B cell (primary cell): ENCODE measurements around the gene APBA2. TPM values are rescaled to one million over a fixed set of nuclear protein-coding genes. Genes with fewer than 3 reads are reported as not detected.

Experiments used
- ATAC-seq: fragments of 200-7000 bp; cut with Tn5 transposase; one replicate; pipeline ENCODE4 v1.10.0; 2021; ENCODE audit warnings: low read depth, mild to moderate bottlenecking, moderate number of reproducible peaks, moderate library complexity
- CTCF ChIA-PET: fragments of 350-600 bp; sonication (Branson Sonifier 250); formaldehyde crosslinking; loops from one replicate; lab custom pipeline; 2021; ENCODE audit warnings: antibody characterized with exemption, inconsistent platforms; lab: Charles Lee
- POLR2A ChIA-PET: fragments of 350-600 bp; sonication (Branson Sonifier 250); formaldehyde crosslinking; loops from one replicate; lab custom pipeline; 2021; ENCODE audit warnings: antibody characterized with exemption; lab: Charles Lee
- DNase-seq: peaks from one replicate; pipeline ENCODE4 v3.0.0; 2013
- H2AFZ ChIP-seq: 2 replicates; pipeline ENCODE4 v1.6.1; 2012; ENCODE audit warnings: mild to moderate bottlenecking, low read depth, low read length; ENCODE audit not compliant: insufficient read depth, poor library complexity, severe bottlenecking
- H3K27ac ChIP-seq, 2 donors: 1 replicate in 1 of 2; 2 replicates in 1 of 2; pipeline ENCODE4 v1.5.1; 2012 to 2013; ENCODE audit warnings: low read length in 2 of 2, mild to moderate bottlenecking in 2 of 2, moderate library complexity in 1 of 2
- H3K27me3 ChIP-seq, 4 experiments: fragments of 200-600 bp in 1 of 4; sonication (generic) in 1 of 4; replicated peaks in 1 of 4; 1 replicate in 2 of 4; 2 replicates in 2 of 4; pipeline versions ENCODE4 v1.6.1 to v1.7.0; 2013 to 2016; ENCODE audit warnings: low read length in 3 of 4, mild to moderate bottlenecking in 2 of 4, mixed read lengths in 1 of 4, moderate library complexity in 1 of 4; ENCODE audit not compliant: insufficient read depth in 4 of 4, control insufficient read depth in 3 of 4; ENCODE audit errors: control extremely low read depth in 1 of 4
- H3K36me3 ChIP-seq, 2 experiments: replicated peaks in 1 of 2; 1 replicate in 1 of 2; 2 replicates in 1 of 2; pipeline versions ENCODE4 v1.6.1 to v1.7.1; 2013; ENCODE audit warnings: low read length in 1 of 2; ENCODE audit not compliant: insufficient read depth in 2 of 2, control insufficient read depth in 1 of 2; ENCODE audit errors: control extremely low read depth in 1 of 2, extremely low read depth in 1 of 2
- H3K4me1 ChIP-seq, 2 donors: fragments of 200-600 bp in 1 of 2; sonication (generic) in 1 of 2; 1 replicate in 1 of 2; 2 replicates in 1 of 2; pipeline versions ENCODE4 v1.5.1 to v1.6.1; 2013 to 2017; ENCODE audit warnings: low read length in 2 of 2; ENCODE audit not compliant: control insufficient read depth in 2 of 2, insufficient read depth in 2 of 2
- H3K4me2 ChIP-seq: replicated peaks from 2 replicates; pipeline ENCODE3; 2012; ENCODE audit warnings: mild to moderate bottlenecking, low read depth, low read length; ENCODE audit not compliant: poor library complexity, severe bottlenecking
- H3K4me3 ChIP-seq, 5 experiments: fragments of 200-600 bp in 1 of 5; sonication (generic) in 1 of 5; 1 replicate in 3 of 5; 2 replicates in 2 of 5; pipeline versions ENCODE4 v1.5.1 to v1.7.0; 2011 to 2016; ENCODE audit warnings: low read length in 4 of 5, mild to moderate bottlenecking in 4 of 5, low read depth in 2 of 5, control low read depth in 1 of 5, moderate library complexity in 1 of 5; ENCODE audit not compliant: insufficient read depth in 1 of 5; ENCODE audit errors: control extremely low read depth in 1 of 5, extremely low read depth in 1 of 5
- H3K79me2 ChIP-seq: fragments of 200-600 bp; sonication (generic); one replicate; pipeline ENCODE4 v1.6.0; 2016; ENCODE audit warnings: low read length; ENCODE audit not compliant: control insufficient read depth, insufficient read depth
- H3K9ac ChIP-seq: fragments of 200-600 bp; sonication (generic); 2 replicates; pipeline ENCODE4 v1.6.1; 2017; ENCODE audit warnings: mild to moderate bottlenecking, low read length, moderate library complexity
- H3K9me3 ChIP-seq, 3 donors: one replicate each; pipeline versions ENCODE4 v1.6.1 to v1.7.1; 2013; ENCODE audit warnings: low read length in 2 of 3; ENCODE audit not compliant: control insufficient read depth in 2 of 3, insufficient read depth in 1 of 3; ENCODE audit errors: control extremely low read depth in 1 of 3
- H4K20me1 ChIP-seq: 2 replicates; pipeline ENCODE4 v1.6.0; 2012; ENCODE audit warnings: mild to moderate bottlenecking, low read length; ENCODE audit not compliant: insufficient read depth, control insufficient read depth, poor library complexity, severe bottlenecking
- H3K27ac Mint-ChIP-seq: one replicate; pipeline ENCODE4 v1.8.0; 2021; ENCODE audit warnings: mixed read lengths
- H3K27me3 Mint-ChIP-seq: one replicate; pipeline ENCODE4 v1.8.0; 2021; ENCODE audit warnings: mixed read lengths
- H3K4me1 Mint-ChIP-seq: one replicate; pipeline ENCODE4 v1.8.0; 2021; ENCODE audit warnings: mixed read lengths
- H3K4me3 Mint-ChIP-seq: one replicate; pipeline ENCODE4 v1.8.0; 2021; ENCODE audit warnings: mixed read lengths
- H3K9me3 Mint-ChIP-seq: one replicate; pipeline ENCODE4 v1.8.0; 2022; ENCODE audit warnings: mixed read lengths; ENCODE audit not compliant: insufficient read depth
- EZH2 ChIP-seq: IDR thresholded peaks from 2 replicates; pipeline ENCODE4 v1.6.1; 2012; ENCODE audit warnings: borderline replicate concordance, low read depth, mild to moderate bottlenecking, moderate library complexity, low read length; ENCODE audit not compliant: insufficient read depth, poor library complexity, severe bottlenecking
- WGBS: methylation state at CpG from one replicate; pipeline ENCODE4 v1.1.5; 2013; ENCODE audit warnings: missing lambda C conversion rate; ENCODE audit not compliant: insufficient coverage; 5-methylcytosine and 5-hydroxymethylcytosine counted together
- intact Hi-C: fragments of 100-400 bp; cut with micrococcal nuclease; formaldehyde crosslinking; loops from one replicate; pipeline ENCODE4 v1.10.0; 2022
- polyA plus RNA-seq: library from polyadenylated mRNA; depleted of rRNA; stranded (reverse); fragments of >200 nt; gene quantifications from 2 replicates; pipeline ENCODE4 v1.2.3, GENCODE V29; 2012
- total RNA-seq, 2 donors: library from RNA; stranded (reverse); fragments of 120-200 nt in 1 of 2; gene quantifications; 1 replicate in 1 of 2; 2 replicates in 1 of 2; pipeline versions ENCODE4 v1.2.3 to v1.2.4, GENCODE V29; 2013 to 2022
- TF ChIP-seq, protein P1 (sequence below): fragments of 200-600 bp; IDR thresholded peaks from one replicate; pipeline ENCODE4 v1.8.0; 2022; ENCODE audit warnings: antibody characterized with exemption, mild to moderate bottlenecking

Gene APBA2
- total and polyA plus RNA-seq, 2 donors (not counting 1 experiment from before 2014, with no cell fraction given) = 0.19 TPM; not detected in 1

DNA sequence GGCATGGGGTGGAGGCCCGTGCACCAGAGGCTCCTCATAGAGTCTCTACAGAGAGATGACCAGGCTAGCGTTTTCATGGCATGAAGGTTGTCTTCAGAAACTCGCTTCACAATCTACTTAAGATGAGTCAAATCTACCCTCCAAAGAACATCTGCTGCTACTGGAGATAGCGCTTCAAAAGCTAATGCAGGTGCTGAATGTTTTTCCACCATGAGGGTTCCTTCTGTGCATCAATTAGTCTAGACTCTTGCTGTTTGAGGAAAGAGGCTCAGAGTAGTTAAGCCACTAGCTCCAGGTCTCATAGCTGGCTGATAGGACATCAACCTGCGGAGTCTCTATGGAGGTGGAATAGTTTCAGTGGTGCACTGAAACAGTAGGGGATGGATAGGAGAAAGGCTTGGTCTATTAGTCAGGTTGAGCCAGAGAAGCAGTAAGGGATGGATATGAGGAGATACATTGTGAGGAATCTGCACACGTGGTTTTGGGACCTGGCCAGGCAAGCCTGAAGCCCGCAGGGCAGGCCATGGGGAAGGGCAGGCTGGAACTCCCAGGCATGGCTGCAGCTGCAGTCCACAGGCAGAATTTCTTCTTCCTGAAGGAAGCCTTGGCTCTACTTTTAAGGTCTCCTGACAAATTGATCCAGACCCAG lies 117.5 kb downstream of the APBA2 start:
- Histone ChIP-seq H3K4me3 (no peak overlapping the region), H3K9ac (no peak overlapping the region), H3K4me1 (no peaks in the 10 kb centered on the region), H2AFZ (no peak overlapping the region), H4K20me1 (no peaks in the 10 kb centered on the region), H3K36me3 (no peaks in the 10 kb centered on the region), H3K79me2 (no peaks in the 10 kb centered on the region), H3K27me3 (no peaks in the 10 kb centered on the region), H3K4me2 (no peak overlapping the region), H3K27ac (no peak overlapping the region), H3K9me3 (peaks cover 0 to 9% (median 0%) of the 10 kb centered on the region in 3 donors)
- intact Hi-C loops = no loop called here
- no peaks in the 10 kb centered on the region for H3K9me3 Mint-ChIP-seq
- DNase-seq (no peak), ATAC-seq (no peak)
- ChIA-PET CTCF (no interaction called here), POLR2A (no interaction called here)
- WGBS = 77% methylated on average over 6 of the region's 7 CpGs
- H3K4me1 Mint-ChIP-seq = no peaks in the 10 kb centered on the region
- H3K27me3 Mint-ChIP-seq = no peaks in the 10 kb centered on the region
- H3K4me3 Mint-ChIP-seq = no peak overlapping the region
- H3K27ac Mint-ChIP-seq = no peak overlapping the region
- TF ChIP-seq, protein P1, sequence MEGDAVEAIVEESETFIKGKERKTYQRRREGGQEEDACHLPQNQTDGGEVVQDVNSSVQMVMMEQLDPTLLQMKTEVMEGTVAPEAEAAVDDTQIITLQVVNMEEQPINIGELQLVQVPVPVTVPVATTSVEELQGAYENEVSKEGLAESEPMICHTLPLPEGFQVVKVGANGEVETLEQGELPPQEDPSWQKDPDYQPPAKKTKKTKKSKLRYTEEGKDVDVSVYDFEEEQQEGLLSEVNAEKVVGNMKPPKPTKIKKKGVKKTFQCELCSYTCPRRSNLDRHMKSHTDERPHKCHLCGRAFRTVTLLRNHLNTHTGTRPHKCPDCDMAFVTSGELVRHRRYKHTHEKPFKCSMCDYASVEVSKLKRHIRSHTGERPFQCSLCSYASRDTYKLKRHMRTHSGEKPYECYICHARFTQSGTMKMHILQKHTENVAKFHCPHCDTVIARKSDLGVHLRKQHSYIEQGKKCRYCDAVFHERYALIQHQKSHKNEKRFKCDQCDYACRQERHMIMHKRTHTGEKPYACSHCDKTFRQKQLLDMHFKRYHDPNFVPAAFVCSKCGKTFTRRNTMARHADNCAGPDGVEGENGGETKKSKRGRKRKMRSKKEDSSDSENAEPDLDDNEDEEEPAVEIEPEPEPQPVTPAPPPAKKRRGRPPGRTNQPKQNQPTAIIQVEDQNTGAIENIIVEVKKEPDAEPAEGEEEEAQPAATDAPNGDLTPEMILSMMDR = no peak
- TF ChIP-seq EZH2 = no peak

DNA sequence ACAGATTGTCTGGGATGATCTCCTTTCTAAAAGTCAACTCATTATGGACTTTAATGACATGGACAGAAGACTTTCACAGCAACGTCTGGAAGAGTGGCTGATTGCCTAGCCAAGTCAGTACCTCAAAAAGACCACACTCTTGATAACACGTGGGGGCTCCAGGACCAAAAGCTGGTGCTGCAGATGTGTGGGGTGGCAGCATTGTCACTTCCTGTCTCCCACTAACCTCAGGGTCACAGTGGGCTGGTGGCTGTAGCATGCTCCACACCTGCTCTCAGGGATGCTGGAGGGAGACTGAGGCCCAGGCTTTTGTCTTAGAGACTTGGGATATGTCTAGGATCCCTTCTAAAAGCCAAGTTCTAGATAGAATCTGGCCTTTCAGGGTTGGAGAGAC lies 118.1 kb downstream of the APBA2 start:
- H3K9me3 Mint-ChIP-seq = no peaks in the 10 kb centered on the region
- H3K27me3 Mint-ChIP-seq = no peaks in the 10 kb centered on the region
- CTCF ChIA-PET = no interaction called here
- Histone ChIP-seq H3K36me3 (no peaks in the 10 kb centered on the region), H3K9me3 (peaks cover 0 to 9% (median 0%) of the 10 kb centered on the region in 3 donors), H3K4me3 (no peak overlapping the region), H4K20me1 (no peaks in the 10 kb centered on the region), H2AFZ (no peak overlapping the region), H3K9ac (no peak overlapping the region), H3K27ac (no peak overlapping the region), H3K4me2 (no peak overlapping the region), H3K4me1 (no peaks in the 10 kb centered on the region), H3K27me3 (no peaks in the 10 kb centered on the region), H3K79me2 (no peaks in the 10 kb centered on the region)
- WGBS = no CpG with 5 or more reads among the region's 2 CpGs
- TF ChIP-seq, protein P1 = no peak
- TF ChIP-seq EZH2 = no peak
- no peak overlapping the region for H3K27ac Mint-ChIP-seq
- no peaks in the 10 kb centered on the region for H3K4me1 Mint-ChIP-seq
- POLR2A ChIA-PET = no interaction called here
- ATAC-seq = no peak
- no peak for DNase-seq
- H3K4me3 Mint-ChIP-seq = no peak overlapping the region
- intact Hi-C loops = no loop called here
